Neural progenitor cell (in vitro differentiated cells): ENCODE results near the gene IER5L. TPM values are rescaled to one million over a fixed set of nuclear protein-coding genes. Genes with fewer than 3 reads are reported as not detected.

ENCODE experiments used
- DNase-seq: peaks from one replicate; pipeline ENCODE4 v3.0.0-alpha.2; 2016; ENCODE audit warnings: low spot score
- H2AFZ ChIP-seq: fragments of 200-600 bp; sonication (generic); replicated peaks from 2 replicates; pipeline ENCODE4 v1.6.1; 2016; ENCODE audit warnings: antibody characterized with exemption
- H3F3A ChIP-seq: fragments of 200-600 bp; sonication (generic); 2 replicates; pipeline ENCODE4 v1.6.1; 2016; ENCODE audit warnings: antibody characterized with exemption, low read depth
- H3K27ac ChIP-seq: fragments of 200-600 bp; sonication (generic); 2 replicates; pipeline ENCODE4 v1.5.1; 2016; ENCODE audit warnings: mild to moderate bottlenecking
- H3K27me3 ChIP-seq: fragments of 200-600 bp; sonication (generic); 2 replicates; pipeline ENCODE4 v1.6.1; 2016; ENCODE audit warnings: mild to moderate bottlenecking, moderate library complexity
- H3K36me3 ChIP-seq: fragments of 200-600 bp; sonication (generic); 2 replicates; pipeline ENCODE4 v1.5.1; 2016
- H3K4me1 ChIP-seq: fragments of 200-600 bp; sonication (generic); 2 replicates; pipeline ENCODE4 v1.6.1; 2016; ENCODE audit warnings: mixed run types
- H3K4me2 ChIP-seq: fragments of 200-600 bp; sonication (generic); 2 replicates; pipeline ENCODE4 v1.6.1; 2016
- H3K4me3 ChIP-seq: fragments of 200-600 bp; sonication (generic); 2 replicates; pipeline ENCODE4 v1.5.1; 2016
- H3K79me2 ChIP-seq: fragments of 200-600 bp; sonication (generic); 2 replicates; pipeline ENCODE4 v1.6.1; 2016; ENCODE audit warnings: low read depth
- H3K9ac ChIP-seq: fragments of 200-600 bp; sonication (generic); 2 replicates; pipeline ENCODE4 v1.6.1; 2016
- H3K9me3 ChIP-seq: fragments of 200-600 bp; sonication (generic); 2 replicates; pipeline ENCODE4 v1.5.1; 2016; ENCODE audit warnings: low read depth
- H4K20me1 ChIP-seq: fragments of 200-600 bp; sonication (generic); 2 replicates; pipeline ENCODE4 v1.6.1; 2016; ENCODE audit warnings: low read depth
- H3K27ac Mint-ChIP-seq: 3 replicates; pipeline ENCODE4 v1.8.0; 2021; ENCODE audit warnings: mixed read lengths
- H3K27me3 Mint-ChIP-seq: 2 replicates; pipeline ENCODE4 v1.8.0; 2022; ENCODE audit warnings: low read depth, mild to moderate bottlenecking, inconsistent platforms, moderate library complexity, mixed read lengths; ENCODE audit not compliant: insufficient read depth
- H3K36me3 Mint-ChIP-seq: 3 replicates; pipeline ENCODE4 v1.8.0; 2021; ENCODE audit warnings: mixed read lengths
- H3K4me1 Mint-ChIP-seq: 3 replicates; pipeline ENCODE4 v1.8.0; 2021; ENCODE audit warnings: mixed read lengths
- H3K4me3 Mint-ChIP-seq: 3 replicates; pipeline ENCODE4 v1.8.0; 2021; ENCODE audit warnings: mild to moderate bottlenecking, moderate library complexity, mixed read lengths
- H3K9me3 Mint-ChIP-seq: 3 replicates; pipeline ENCODE4 v1.8.0; 2020; ENCODE audit warnings: mixed read lengths
- CTCF ChIP-seq: fragments of 200-600 bp; sonication (generic); IDR thresholded peaks from 2 replicates; pipeline ENCODE4 v1.5.1; 2017; ENCODE audit warnings: antibody characterized with exemption, mild to moderate bottlenecking
- EZH2 ChIP-seq: fragments of 200-600 bp; sonication (generic); IDR thresholded peaks from 2 replicates; pipeline ENCODE4 v1.6.1; 2017; ENCODE audit warnings: antibody characterized with exemption, mild to moderate bottlenecking, moderate library complexity
- EZH2phosphoT487 ChIP-seq: fragments of 200-600 bp; sonication (generic); IDR thresholded peaks from 2 replicates; pipeline ENCODE4 v1.6.1; 2017; ENCODE audit warnings: antibody characterized with exemption
- total RNA-seq: library from RNA; depleted of rRNA; stranded (reverse); fragments of >200 nt; gene quantifications from 2 replicates; pipeline ENCODE4 v1.2.3, GENCODE V29; 2015; ENCODE audit warnings: low replicate concordance

Gene IER5L
- total RNA-seq, 1 donor from 2014 or later = 12.2 TPM

- Histone ChIP-seq H3F3A (peaks cover 11% of the 10 kb centered on the region), H3K9me3 (no peaks in the 10 kb centered on the region), H3K36me3 (no peaks in the 10 kb centered on the region), H3K4me1 (peaks cover 2% of the 10 kb centered on the region), H3K4me3 (no peak overlapping the region), H3K4me2 (no peak overlapping the region), H3K9ac (no peak overlapping the region), H3K79me2 (no peaks in the 10 kb centered on the region), H4K20me1 (no peaks in the 10 kb centered on the region), H3K27me3 (peaks cover 23% of the 10 kb centered on the region), H2AFZ (no peak overlapping the region), H3K27ac (no peak overlapping the region)
- DNase-seq = no peak
- Mint-ChIP-seq H3K4me3 (no peak overlapping the region), H3K27me3 (peaks cover 8% of the 10 kb centered on the region), H3K4me1 (peaks cover 16% of the 10 kb centered on the region), H3K27ac (peak overlapping the region; percentile 69), H3K36me3 (no peaks in the 10 kb centered on the region), H3K9me3 (no peaks in the 10 kb centered on the region)
- no peak for TF ChIP-seq EZH2phosphoT487
- TF ChIP-seq EZH2 = no peak
- TF ChIP-seq CTCF = no peak
Measured at GRCh38 chr9:129201289-129201688, 23.2 kb upstream of the IER5L start.

GRCh38 chr9:129200255-129200654 lies 22.2 kb upstream of the IER5L start:
- H3K36me3 Mint-ChIP-seq = no peaks in the 10 kb centered on the region
- DNase-seq = no peak
- no peak overlapping the region for H3K9ac ChIP-seq
- H3K27me3 ChIP-seq = peaks cover 23% of the 10 kb centered on the region
- H3F3A ChIP-seq = peaks cover 11% of the 10 kb centered on the region
- no peaks in the 10 kb centered on the region for H3K9me3 Mint-ChIP-seq
- H3K4me3 ChIP-seq = no peak overlapping the region
- H3K36me3 ChIP-seq = no peaks in the 10 kb centered on the region
- H3K4me1 ChIP-seq = peaks cover 2% of the 10 kb centered on the region
- peaks cover 16% of the 10 kb centered on the region for H3K4me1 Mint-ChIP-seq
- H3K27ac Mint-ChIP-seq = no peak overlapping the region
- H4K20me1 ChIP-seq = no peaks in the 10 kb centered on the region
- no peaks in the 10 kb centered on the region for H3K9me3 ChIP-seq
- TF ChIP-seq EZH2phosphoT487 = no peak
- no peak for TF ChIP-seq EZH2
- no peak for TF ChIP-seq CTCF
- no peak overlapping the region for H2AFZ ChIP-seq
- peaks cover 8% of the 10 kb centered on the region for H3K27me3 Mint-ChIP-seq
- H3K27ac ChIP-seq = no peak overlapping the region
- H3K79me2 ChIP-seq = no peaks in the 10 kb centered on the region
- no peak overlapping the region for H3K4me3 Mint-ChIP-seq
- no peak overlapping the region for H3K4me2 ChIP-seq

- peaks cover 11% of the 10 kb centered on the region for H3F3A ChIP-seq
- no peak overlapping the region for H3K9ac ChIP-seq
- H3K27ac ChIP-seq = no peak overlapping the region
- Mint-ChIP-seq H3K27ac (peak overlapping the region; percentile 94), H3K36me3 (no peaks in the 10 kb centered on the region), H3K9me3 (no peaks in the 10 kb centered on the region), H3K27me3 (peaks cover 12% of the 10 kb centered on the region), H3K4me3 (no peak overlapping the region), H3K4me1 (peaks cover 19% of the 10 kb centered on the region)
- no peak for TF ChIP-seq CTCF
- TF ChIP-seq EZH2phosphoT487 = no peak
- no peak for TF ChIP-seq EZH2
- H3K4me2 ChIP-seq = no peak overlapping the region
- no peaks in the 10 kb centered on the region for H3K9me3 ChIP-seq
- no peak for DNase-seq
- no peaks in the 10 kb centered on the region for H4K20me1 ChIP-seq
- no peaks in the 10 kb centered on the region for H3K79me2 ChIP-seq
- H3K27me3 ChIP-seq = peaks cover 27% of the 10 kb centered on the region
- no peaks in the 10 kb centered on the region for H3K36me3 ChIP-seq
- peaks cover 2% of the 10 kb centered on the region for H3K4me1 ChIP-seq
- no peak overlapping the region for H3K4me3 ChIP-seq
- no peak overlapping the region for H2AFZ ChIP-seq
Measured at GRCh38 chr9:129199044-129199435, 21.0 kb upstream of the IER5L start.
